ENCODE results near the gene KIF13A.

Gene KIF13A

DNA sequence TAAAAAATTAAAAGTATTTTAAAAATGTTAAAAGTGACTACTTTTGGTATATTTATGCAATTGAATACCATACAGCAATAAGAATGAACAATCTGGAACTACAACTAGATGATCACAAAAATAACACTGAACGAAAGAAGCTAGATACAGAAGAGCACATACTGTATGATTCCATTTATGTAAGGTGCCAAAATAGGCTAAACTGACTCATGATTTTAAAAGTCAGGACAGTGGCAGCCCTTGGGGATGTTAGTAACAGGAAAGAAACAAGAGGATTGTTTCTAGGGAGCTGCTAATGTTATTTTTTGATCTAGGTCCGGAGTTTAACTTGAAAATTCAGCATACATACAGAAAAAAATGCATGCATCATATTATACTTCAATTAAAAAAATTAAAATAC is 42.3 kb downstream of the KIF13A start:
- Histone ChIP-seq H3K27ac (ENCODE audit: poor library complexity, severe bottlenecking) (no peak overlapping the region), H3K4me1 (ENCODE audit: insufficient read depth, poor library complexity, severe bottlenecking) (peaks cover 14% of the 10 kb centered on the region), H3K27me3 (ENCODE audit: insufficient read depth, poor library complexity, severe bottlenecking) (no peaks in the 10 kb centered on the region), H3K4me3 (ENCODE audit: severe bottlenecking) (no peak overlapping the region), H3K9me3 (ENCODE audit: severe bottlenecking) (no peaks in the 10 kb centered on the region), H3K36me3 (ENCODE audit: low read depth) (0 out of 2 replicates have a peak, but pooled peaks cover 3% of the 10 kb centered on the region)
- DNase-seq (ENCODE audit: low spot score) (no peak), ATAC-seq (ENCODE audit: low read depth) (no peak)
- no peak for TF ChIP-seq CTCF (IDR thresholded peaks at IDR 0.05; ENCODE audit: poor library complexity, severe bottlenecking)

DNA sequence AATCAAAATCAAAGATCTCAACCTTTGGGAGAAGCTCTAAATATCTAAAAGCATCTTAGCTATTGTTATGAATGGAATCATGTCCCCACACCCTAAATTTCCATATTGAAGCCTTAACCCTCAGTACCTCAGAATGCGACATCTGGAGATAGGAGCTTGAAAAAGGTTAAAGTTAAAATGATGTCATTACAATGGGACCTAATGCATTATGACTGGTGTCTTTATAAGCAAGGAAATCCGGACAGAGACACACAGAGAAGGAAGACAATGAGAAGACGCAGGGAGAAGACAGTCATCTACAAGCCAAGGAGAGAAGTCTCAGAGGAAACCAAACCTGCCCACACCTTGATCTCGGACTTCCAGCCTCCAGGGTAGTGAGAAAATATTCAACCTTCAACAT is 46.1 kb downstream of the KIF13A start:
- Histone ChIP-seq H3K36me3 (ENCODE audit: low read depth) (peaks cover 6% of the 10 kb centered on the region; the same call in 1 of the 2 replicates), H3K27ac (ENCODE audit: poor library complexity, severe bottlenecking) (no peak overlapping the region), H3K4me1 (ENCODE audit: insufficient read depth, poor library complexity, severe bottlenecking) (peaks cover 23% of the 10 kb centered on the region), H3K4me3 (ENCODE audit: severe bottlenecking) (no peak overlapping the region), H3K9me3 (ENCODE audit: severe bottlenecking) (no peaks in the 10 kb centered on the region), H3K27me3 (ENCODE audit: insufficient read depth, poor library complexity, severe bottlenecking) (no peaks in the 10 kb centered on the region)
- DNase-seq (ENCODE audit: low spot score) (no peak), ATAC-seq (ENCODE audit: low read depth) (no peak)
- no peak for TF ChIP-seq CTCF (IDR thresholded peaks at IDR 0.05; ENCODE audit: poor library complexity, severe bottlenecking)

GRCh38 chr6:17940151-17940792 is 47.2 kb downstream of the KIF13A start:
- H3K27ac ChIP-seq (ENCODE audit: poor library complexity, severe bottlenecking): no peak overlapping the region
- peaks cover 21% of the 10 kb centered on the region for H3K4me1 ChIP-seq (ENCODE audit: insufficient read depth, poor library complexity, severe bottlenecking)
- H3K36me3 ChIP-seq (ENCODE audit: low read depth): peaks cover 6% of the 10 kb centered on the region; the same call in 1 of the 2 replicates
- no peak for TF ChIP-seq CTCF (IDR thresholded peaks at IDR 0.05; ENCODE audit: poor library complexity, severe bottlenecking)
- H3K9me3 ChIP-seq (ENCODE audit: severe bottlenecking): no peaks in the 10 kb centered on the region
- ATAC-seq (ENCODE audit: low read depth): no peak
- no peak overlapping the region for H3K4me3 ChIP-seq (ENCODE audit: severe bottlenecking)
- DNase-seq (ENCODE audit: low spot score): no peak
- no peaks in the 10 kb centered on the region for H3K27me3 ChIP-seq (ENCODE audit: insufficient read depth, poor library complexity, severe bottlenecking)

DNA sequence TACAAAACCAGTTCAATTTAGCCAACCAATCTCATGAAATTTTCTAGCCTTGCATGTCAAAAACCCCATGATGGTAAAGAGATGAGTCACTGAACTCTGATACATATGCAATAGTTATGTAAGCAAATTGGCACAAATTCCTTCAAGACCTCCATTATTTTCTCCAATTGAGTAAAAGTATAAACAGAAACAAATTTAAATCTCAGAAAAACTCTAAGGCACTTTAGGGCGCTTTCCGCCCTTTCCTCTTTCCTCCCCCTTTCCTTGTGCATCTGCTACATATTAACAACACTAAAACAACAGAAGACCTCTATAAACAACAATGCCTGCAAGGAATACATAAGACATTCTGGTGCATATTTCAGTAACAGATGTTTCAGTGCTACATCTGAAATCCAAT is 48.5 kb downstream of the KIF13A start:
- Histone ChIP-seq H3K36me3 (ENCODE audit: low read depth) (peaks cover 6% of the 10 kb centered on the region; the same call in 1 of the 2 replicates), H3K27me3 (ENCODE audit: insufficient read depth, poor library complexity, severe bottlenecking) (no peaks in the 10 kb centered on the region), H3K4me1 (ENCODE audit: insufficient read depth, poor library complexity, severe bottlenecking) (peaks cover 15% of the 10 kb centered on the region), H3K9me3 (ENCODE audit: severe bottlenecking) (no peaks in the 10 kb centered on the region), H3K4me3 (ENCODE audit: severe bottlenecking) (no peak overlapping the region), H3K27ac (ENCODE audit: poor library complexity, severe bottlenecking) (no peak overlapping the region)
- no peak for ATAC-seq (ENCODE audit: low read depth)
- no peak for TF ChIP-seq CTCF (IDR thresholded peaks at IDR 0.05; ENCODE audit: poor library complexity, severe bottlenecking)
- no peak for DNase-seq (ENCODE audit: low spot score)
